Iris pigment epithelial cell (primary cell): ENCODE results near the gene LHFPL2.
"Not testable (repeated sequence)": the region's sequence is repeated elsewhere in the genome, so short reads cannot be mapped to it uniquely, and the experiment has no call there.

Experiments used
- DNase-seq: peaks from one replicate; pipeline ENCODE4 v3.0.0-alpha.2; 2011; ENCODE audit warnings: low read depth

Gene LHFPL2

GRCh38 chr5:78467752-78468357 is 180.7 kb downstream of the LHFPL2 start:
- peak; percentile 65 for DNase-seq

- no peak for DNase-seq
These were observed 181.4 kb downstream of the LHFPL2 start for GRCh38 chr5:78467140-78467539.

- no peak for DNase-seq
These were observed 189.7 kb downstream of the LHFPL2 start for GRCh38 chr5:78458843-78459242.

- not testable (repeated sequence) for DNase-seq
These were observed 191.1 kb downstream of the LHFPL2 start for GRCh38 chr5:78457507-78457906.

GRCh38 chr5:78449103-78449502 is 199.5 kb downstream of the LHFPL2 start:
- DNase-seq: no peak

- no peak for DNase-seq
These were observed 200.7 kb downstream of the LHFPL2 start for GRCh38 chr5:78447775-78448424.
